Liver (tissue), 9 donors: ENCODE results near the gene FAM107A. TPM values are rescaled to one million over a fixed set of nuclear protein-coding genes. Genes with fewer than 3 reads are reported as not detected.

Source experiments
- DNase-seq: peaks from one replicate; pipeline ENCODE4 v3.0.0-alpha.2; 2017; ENCODE audit warnings: low spot score
- H3K27ac ChIP-seq, 2 donors: one replicate each; pipeline ENCODE4 v1.7.0; 2013; ENCODE audit warnings: inconsistent platforms in 2 of 2, low read length in 2 of 2, control low read depth in 1 of 2, low read depth in 1 of 2, mild to moderate bottlenecking in 1 of 2
- H3K27me3 ChIP-seq, 4 donors: one replicate each; pipeline versions ENCODE4 v1.6.1 to v1.7.0; 2013; ENCODE audit warnings: low read length in 3 of 4, inconsistent platforms in 1 of 4, mild to moderate bottlenecking in 1 of 4, moderate library complexity in 1 of 4; ENCODE audit not compliant: control insufficient read depth in 4 of 4, insufficient read depth in 4 of 4
- H3K36me3 ChIP-seq, 4 donors: one replicate each; pipeline versions ENCODE4 v1.6.1 to v1.7.0; 2013; ENCODE audit warnings: low read length in 3 of 4, mild to moderate bottlenecking in 3 of 4, low read depth in 1 of 4, moderate library complexity in 1 of 4; ENCODE audit not compliant: control insufficient read depth in 4 of 4, insufficient read depth in 3 of 4
- H3K4me1 ChIP-seq, 4 donors: one replicate each; pipeline versions ENCODE4 v1.6.1 to v1.7.0; 2013; ENCODE audit warnings: low read length in 3 of 4, mild to moderate bottlenecking in 3 of 4, moderate library complexity in 1 of 4; ENCODE audit not compliant: control insufficient read depth in 4 of 4, insufficient read depth in 4 of 4
- H3K4me3 ChIP-seq, 3 donors: one replicate each; pipeline versions ENCODE4 v1.6.1 to v1.7.0; 2013; ENCODE audit warnings: low read length in 3 of 3, control low read depth in 1 of 3, low read depth in 1 of 3, mild to moderate bottlenecking in 1 of 3
- H3K9ac ChIP-seq, 2 donors: one replicate each; pipeline ENCODE4 v1.7.0; 2013; ENCODE audit warnings: low read length in 2 of 2, mild to moderate bottlenecking in 2 of 2, moderate library complexity in 2 of 2, control low read depth in 1 of 2, low read depth in 1 of 2
- H3K9me3 ChIP-seq, 4 donors: one replicate each; pipeline versions ENCODE4 v1.6.1 to v1.7.0; 2013; ENCODE audit warnings: low read length in 3 of 4; ENCODE audit not compliant: control insufficient read depth in 4 of 4
- FOXA1 ChIP-seq: IDR thresholded peaks from 2 replicates; pipeline ENCODE4 v1.6.1; 2016; ENCODE audit warnings: antibody characterized with exemption
- GABPA ChIP-seq, 2 donors: IDR thresholded peaks in 1 of 2; conservative IDR thresholded peaks in 1 of 2; 2 replicates each; pipeline ENCODE4 v1.6.1; 2016; ENCODE audit warnings: antibody characterized with exemption in 2 of 2, mild to moderate bottlenecking in 1 of 2, moderate library complexity in 1 of 2
- HNF4A ChIP-seq, 2 donors: conservative IDR thresholded peaks; 2 replicates each; pipeline ENCODE4 v1.6.1; 2016; ENCODE audit warnings: antibody characterized with exemption in 2 of 2, mild to moderate bottlenecking in 2 of 2
- JUND ChIP-seq, 2 donors: IDR thresholded peaks; 2 replicates each; pipeline ENCODE4 v1.6.1; 2016; ENCODE audit warnings: antibody characterized with exemption in 2 of 2
- NR2F2 ChIP-seq: IDR thresholded peaks from 2 replicates; pipeline ENCODE4 v1.6.1; 2016; ENCODE audit warnings: antibody characterized with exemption
- RXRA ChIP-seq, 2 donors: IDR thresholded peaks; 2 replicates each; pipeline ENCODE4 v1.6.1; 2017 to 2018; ENCODE audit warnings: antibody characterized with exemption in 2 of 2, mild to moderate bottlenecking in 1 of 2
- SP1 ChIP-seq: IDR thresholded peaks from 2 replicates; pipeline ENCODE4 v1.6.1; 2018; ENCODE audit warnings: antibody characterized with exemption, mild to moderate bottlenecking
- TAF1 ChIP-seq: conservative IDR thresholded peaks from 2 replicates; pipeline ENCODE4 v1.6.1; 2016; ENCODE audit warnings: antibody characterized with exemption, mild to moderate bottlenecking
- WGBS: extraction: QIAGEN DNeasy Blood & Tissue Kit; methylation state at CpG from one replicate; pipeline ENCODE4 v1.1.7; 2013; 5-methylcytosine and 5-hydroxymethylcytosine counted together
- polyA plus RNA-seq, 2 donors: library from polyadenylated mRNA; stranded (reverse) in 1 of 2; unstranded in 1 of 2; fragments of 200-250 nt in 1 of 2; fragments of >200 nt in 1 of 2; fragmentation: Nextera tagmentation in 1 of 2; extraction: Ambion mirVana in 1 of 2; gene quantifications; one replicate each; pipeline versions ENCODE4 v1.2.1 to v1.2.3, GENCODE V29; 2013 to 2015
- total RNA-seq, 2 donors: library from RNA; depleted of rRNA; stranded (reverse); fragments of >200 nt; gene quantifications; one replicate each; pipeline ENCODE4 v1.2.3, GENCODE V29; 2014
- TF ChIP-seq, protein P1 (sequence below): fragments of 150-350 bp; IDR thresholded peaks from 2 replicates; pipeline ENCODE4 v1.5.1; 2017; ENCODE audit warnings: improper control_type of control experiment, low read depth, low read length; ENCODE audit not compliant: missing input control
- TF ChIP-seq, protein P2 (sequence below): IDR thresholded peaks from 2 replicates; pipeline ENCODE4 v1.6.1; 2016; ENCODE audit warnings: antibody characterized with exemption
- TF ChIP-seq, protein P3 (sequence below): IDR thresholded peaks from 2 replicates; pipeline ENCODE4 v1.6.1; 2016; ENCODE audit warnings: antibody characterized with exemption, mild to moderate bottlenecking
- TF ChIP-seq, protein P4 (sequence below): IDR thresholded peaks from 2 replicates; pipeline ENCODE4 v1.6.1; 2016; ENCODE audit warnings: antibody characterized with exemption
- donor health status: healthy.
- donor health status: healthy.
- donor health status: healthy.
- donor health status: healthy.
- donor health status: healthy.

FAM107A gene
- total and polyA plus RNA-seq, 4 donors: 0.05 to 4.7 (median 1.4) TPM

DNA sequence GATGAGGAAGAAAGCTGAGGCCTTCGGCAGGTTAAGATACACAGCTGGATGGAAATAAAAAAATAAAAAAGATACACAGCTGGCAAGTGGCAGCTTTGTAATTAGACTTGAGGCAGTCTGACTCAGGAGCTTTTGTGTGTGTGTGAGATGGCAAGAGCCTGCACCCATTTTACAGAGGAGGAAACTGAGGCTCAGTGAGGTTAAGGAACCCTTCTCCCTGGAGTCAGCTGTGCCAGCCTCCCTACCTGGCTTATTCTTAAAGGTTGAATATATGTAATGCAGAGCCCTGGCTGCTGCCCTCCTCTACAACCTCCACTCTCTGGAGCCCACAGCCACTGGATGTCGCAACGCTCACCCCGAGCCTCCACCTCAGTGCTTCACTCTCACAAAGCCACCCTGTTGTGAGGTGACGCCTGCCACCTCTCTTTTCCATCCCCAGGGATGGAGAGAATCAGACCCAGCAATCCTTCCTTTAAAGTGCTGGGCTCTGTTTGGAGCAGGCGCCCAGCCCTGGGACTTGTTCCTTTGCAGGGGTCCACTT, 20.6 kb upstream of the FAM107A start (continued):
- TF ChIP-seq, protein P1, sequence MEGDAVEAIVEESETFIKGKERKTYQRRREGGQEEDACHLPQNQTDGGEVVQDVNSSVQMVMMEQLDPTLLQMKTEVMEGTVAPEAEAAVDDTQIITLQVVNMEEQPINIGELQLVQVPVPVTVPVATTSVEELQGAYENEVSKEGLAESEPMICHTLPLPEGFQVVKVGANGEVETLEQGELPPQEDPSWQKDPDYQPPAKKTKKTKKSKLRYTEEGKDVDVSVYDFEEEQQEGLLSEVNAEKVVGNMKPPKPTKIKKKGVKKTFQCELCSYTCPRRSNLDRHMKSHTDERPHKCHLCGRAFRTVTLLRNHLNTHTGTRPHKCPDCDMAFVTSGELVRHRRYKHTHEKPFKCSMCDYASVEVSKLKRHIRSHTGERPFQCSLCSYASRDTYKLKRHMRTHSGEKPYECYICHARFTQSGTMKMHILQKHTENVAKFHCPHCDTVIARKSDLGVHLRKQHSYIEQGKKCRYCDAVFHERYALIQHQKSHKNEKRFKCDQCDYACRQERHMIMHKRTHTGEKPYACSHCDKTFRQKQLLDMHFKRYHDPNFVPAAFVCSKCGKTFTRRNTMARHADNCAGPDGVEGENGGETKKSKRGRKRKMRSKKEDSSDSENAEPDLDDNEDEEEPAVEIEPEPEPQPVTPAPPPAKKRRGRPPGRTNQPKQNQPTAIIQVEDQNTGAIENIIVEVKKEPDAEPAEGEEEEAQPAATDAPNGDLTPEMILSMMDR: no peak
- no peak for TF ChIP-seq TAF1
- TF ChIP-seq, protein P2, sequence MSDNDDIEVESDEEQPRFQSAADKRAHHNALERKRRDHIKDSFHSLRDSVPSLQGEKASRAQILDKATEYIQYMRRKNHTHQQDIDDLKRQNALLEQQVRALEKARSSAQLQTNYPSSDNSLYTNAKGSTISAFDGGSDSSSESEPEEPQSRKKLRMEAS: no peak

DNA sequence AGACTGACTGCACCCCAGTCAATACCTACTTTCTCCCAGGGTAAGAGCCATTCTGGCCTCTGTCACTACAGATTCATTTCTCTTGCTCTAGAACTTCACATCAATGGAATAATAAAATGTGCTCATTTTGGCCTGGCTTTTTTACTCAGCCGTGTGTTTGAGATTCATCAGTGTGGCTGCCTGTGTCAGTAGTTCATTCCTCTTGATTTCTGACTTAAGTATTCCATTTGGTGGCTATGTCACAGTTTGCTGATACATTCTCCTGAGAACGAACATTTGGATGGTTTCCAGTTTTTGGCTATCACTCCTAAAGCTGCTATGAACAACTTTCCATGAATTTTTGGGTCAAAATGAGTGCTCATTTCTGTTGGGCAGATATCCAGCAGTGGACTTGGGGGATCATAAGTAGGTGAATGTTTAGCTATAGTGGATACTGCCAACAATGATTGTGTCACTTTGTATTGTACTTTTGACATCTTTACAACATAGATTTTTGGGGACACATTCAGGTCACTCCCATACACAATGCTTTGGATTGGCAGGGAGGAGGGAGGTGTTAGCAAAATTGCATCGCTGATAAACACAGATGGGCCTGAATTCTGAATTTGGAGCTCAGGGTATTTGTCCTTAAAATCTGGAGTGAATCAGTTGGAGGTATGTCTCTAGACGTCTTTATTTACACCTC, 19.8 kb upstream of the FAM107A start:
- Histone ChIP-seq H3K27me3 (no peaks in the 10 kb centered on the region), H3K4me3 (no peak overlapping the region), H3K27ac (peak overlapping the region in 1 of 2 donors; percentile 10), H3K4me1 (peaks cover 5 to 40% (median 28%) of the 10 kb centered on the region in 4 donors), H3K9me3 (no peaks in the 10 kb centered on the region), H3K36me3 (no peaks in the 10 kb centered on the region), H3K9ac (no peak overlapping the region)
- 28% methylated on average over 4 of the region's 4 CpGs for WGBS
- TF ChIP-seq, protein P3, sequence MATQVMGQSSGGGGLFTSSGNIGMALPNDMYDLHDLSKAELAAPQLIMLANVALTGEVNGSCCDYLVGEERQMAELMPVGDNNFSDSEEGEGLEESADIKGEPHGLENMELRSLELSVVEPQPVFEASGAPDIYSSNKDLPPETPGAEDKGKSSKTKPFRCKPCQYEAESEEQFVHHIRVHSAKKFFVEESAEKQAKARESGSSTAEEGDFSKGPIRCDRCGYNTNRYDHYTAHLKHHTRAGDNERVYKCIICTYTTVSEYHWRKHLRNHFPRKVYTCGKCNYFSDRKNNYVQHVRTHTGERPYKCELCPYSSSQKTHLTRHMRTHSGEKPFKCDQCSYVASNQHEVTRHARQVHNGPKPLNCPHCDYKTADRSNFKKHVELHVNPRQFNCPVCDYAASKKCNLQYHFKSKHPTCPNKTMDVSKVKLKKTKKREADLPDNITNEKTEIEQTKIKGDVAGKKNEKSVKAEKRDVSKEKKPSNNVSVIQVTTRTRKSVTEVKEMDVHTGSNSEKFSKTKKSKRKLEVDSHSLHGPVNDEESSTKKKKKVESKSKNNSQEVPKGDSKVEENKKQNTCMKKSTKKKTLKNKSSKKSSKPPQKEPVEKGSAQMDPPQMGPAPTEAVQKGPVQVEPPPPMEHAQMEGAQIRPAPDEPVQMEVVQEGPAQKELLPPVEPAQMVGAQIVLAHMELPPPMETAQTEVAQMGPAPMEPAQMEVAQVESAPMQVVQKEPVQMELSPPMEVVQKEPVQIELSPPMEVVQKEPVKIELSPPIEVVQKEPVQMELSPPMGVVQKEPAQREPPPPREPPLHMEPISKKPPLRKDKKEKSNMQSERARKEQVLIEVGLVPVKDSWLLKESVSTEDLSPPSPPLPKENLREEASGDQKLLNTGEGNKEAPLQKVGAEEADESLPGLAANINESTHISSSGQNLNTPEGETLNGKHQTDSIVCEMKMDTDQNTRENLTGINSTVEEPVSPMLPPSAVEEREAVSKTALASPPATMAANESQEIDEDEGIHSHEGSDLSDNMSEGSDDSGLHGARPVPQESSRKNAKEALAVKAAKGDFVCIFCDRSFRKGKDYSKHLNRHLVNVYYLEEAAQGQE: peak; percentile 14
- TF ChIP-seq, protein P2: peak; percentile 16
- TF ChIP-seq, protein P4, sequence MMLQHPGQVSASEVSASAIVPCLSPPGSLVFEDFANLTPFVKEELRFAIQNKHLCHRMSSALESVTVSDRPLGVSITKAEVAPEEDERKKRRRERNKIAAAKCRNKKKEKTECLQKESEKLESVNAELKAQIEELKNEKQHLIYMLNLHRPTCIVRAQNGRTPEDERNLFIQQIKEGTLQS: no peak
- TF ChIP-seq, protein P1: no peak
- peak; percentile 41 for TF ChIP-seq FOXA1
- TF ChIP-seq RXRA (IDR thresholded peaks at IDR 0.05): peak; percentile 68 to 79
- peak; percentile 40 for TF ChIP-seq SP1
- peak; percentile 58 to 71 for TF ChIP-seq HNF4A (conservative IDR thresholded peaks at IDR 0.05)
- peak in 1 of 2 donors; percentile 21 for TF ChIP-seq JUND (IDR thresholded peaks at IDR 0.05)
- TF ChIP-seq GABPA (IDR thresholded peaks at IDR 0.05 in 1 of 2, conservative IDR thresholded peaks at IDR 0.05 in 1 of 2): no peak
- TF ChIP-seq NR2F2: no peak
- DNase-seq: no peak
